NCI-H1417 (cell line): Measurements from ENCODE around the gene TMEM108.
A peak's percentile ranks its signal among the peaks of the same experiment; 100 is the strongest.
"Not testable (repeated sequence)": the region's sequence is repeated elsewhere in the genome, so short reads cannot be mapped to it uniquely, and the experiment has no call there.

ENCODE experiments used
- DNase-seq, 3 experiments: peaks; one replicate each; lab custom pipeline; 2025; lab: John Stamatoyannopoulos, UW

TMEM108 gene

GRCh38 chr3:133038089-133038730 is at the start of gene TMEM108:
TMEM108 (plus strand) TSS chr3:133038391.
- DNase-seq, result peak; percentile 97

GRCh38 chr3:132995971-132996370 is 42.2 kb upstream of the TMEM108 start:
- DNase-seq, result no peak

DNA sequence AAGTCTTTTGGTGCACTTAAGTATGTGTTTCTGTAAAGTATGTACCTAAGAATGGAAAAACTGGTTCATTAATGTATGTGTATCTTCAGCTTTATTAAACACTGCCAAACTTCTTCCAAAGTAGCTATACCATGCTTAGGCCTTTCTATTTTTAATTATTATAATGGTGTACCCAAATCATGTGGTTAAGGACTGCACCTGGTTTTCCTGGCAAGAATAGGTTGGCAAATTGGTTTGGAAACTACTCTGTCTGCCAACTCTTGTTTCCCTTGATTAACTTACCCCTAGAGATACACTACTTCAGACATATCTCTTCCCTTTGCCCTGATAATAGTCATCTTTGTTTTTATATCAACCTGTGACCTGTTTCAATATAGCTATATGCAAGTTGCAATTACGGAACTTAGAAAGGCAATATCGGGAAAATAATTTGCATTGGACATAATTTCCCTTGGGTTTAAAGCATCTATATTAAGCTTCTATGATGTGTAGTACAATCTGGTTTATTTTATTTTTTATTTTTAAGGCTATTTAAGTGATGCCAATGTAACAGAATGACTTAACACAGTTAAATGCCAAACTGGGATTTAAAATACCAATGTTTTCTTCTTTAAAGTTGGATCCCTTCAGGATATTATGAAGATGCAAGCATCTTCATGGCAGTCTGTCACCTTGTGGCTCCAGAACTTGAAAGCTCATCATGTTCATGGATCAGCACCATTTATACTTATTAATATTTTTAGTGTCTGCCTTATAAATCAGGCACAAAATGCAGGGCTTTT is 40.6 kb upstream of the TMEM108 start:
- no peak for DNase-seq

DNA sequence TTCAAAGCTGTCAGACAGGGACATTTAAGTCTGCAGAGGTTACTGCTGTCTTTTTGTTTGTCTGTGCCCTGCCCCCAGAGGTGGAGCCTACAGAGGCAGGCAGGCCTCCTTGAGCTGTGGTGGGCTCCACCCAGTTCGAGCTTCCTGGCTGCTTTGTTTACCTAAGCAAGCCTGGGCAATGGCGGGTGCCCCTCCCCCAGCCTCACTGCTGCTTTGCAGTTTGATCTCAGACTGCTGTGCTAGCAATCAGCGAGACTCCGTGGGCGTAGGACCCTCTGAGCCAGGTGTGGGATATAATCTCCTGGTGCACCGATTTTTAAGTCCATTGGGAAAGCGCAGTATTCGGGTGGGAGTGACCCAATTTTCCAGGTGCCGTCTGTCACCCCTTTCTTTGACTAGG is 33.2 kb upstream of the TMEM108 start:
- not testable (repeated sequence) for DNase-seq

DNA sequence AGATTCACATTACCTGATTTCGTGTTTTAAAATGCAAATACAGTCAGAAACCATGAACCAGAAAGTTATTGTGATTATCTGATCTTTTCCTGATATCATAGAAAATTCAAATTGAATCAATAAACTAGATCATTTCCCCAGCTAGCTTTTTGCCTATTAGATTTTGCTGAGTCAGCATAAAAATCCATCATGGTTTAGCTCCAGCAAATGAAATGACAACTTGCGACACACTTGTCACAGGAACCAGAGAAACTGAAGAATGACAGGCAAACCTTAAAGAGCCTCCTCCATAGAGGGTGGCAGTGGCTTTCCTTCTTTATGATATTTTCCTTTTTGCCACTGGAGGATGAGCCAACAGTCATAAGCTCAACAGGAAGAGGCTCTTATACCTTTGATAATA is 30.6 kb upstream of the TMEM108 start:
- no peak for DNase-seq

- DNase-seq, result no peak
Measured at GRCh38 chr3:133014325-133014724, 23.9 kb upstream of the TMEM108 start.

- not testable (repeated sequence) for DNase-seq
Measured at GRCh38 chr3:133015573-133015972, 22.6 kb upstream of the TMEM108 start.

- peak in 1 of 3 experiments; percentile 15 for DNase-seq
Measured at GRCh38 chr3:133016838-133017309, 21.3 kb upstream of the TMEM108 start.

GRCh38 chr3:133018921-133019320 is 19.3 kb upstream of the TMEM108 start:
- no peak for DNase-seq

GRCh38 chr3:133021206-133021605 is 17.0 kb upstream of the TMEM108 start:
- DNase-seq, result no peak

GRCh38 chr3:133023362-133023761 is 14.8 kb upstream of the TMEM108 start:
- DNase-seq, result no peak

- DNase-seq, result no peak
Measured at GRCh38 chr3:133025546-133025945, 12.6 kb upstream of the TMEM108 start.

GRCh38 chr3:133032301-133032700 is 5.9 kb upstream of the TMEM108 start:
- no peak for DNase-seq

DNA sequence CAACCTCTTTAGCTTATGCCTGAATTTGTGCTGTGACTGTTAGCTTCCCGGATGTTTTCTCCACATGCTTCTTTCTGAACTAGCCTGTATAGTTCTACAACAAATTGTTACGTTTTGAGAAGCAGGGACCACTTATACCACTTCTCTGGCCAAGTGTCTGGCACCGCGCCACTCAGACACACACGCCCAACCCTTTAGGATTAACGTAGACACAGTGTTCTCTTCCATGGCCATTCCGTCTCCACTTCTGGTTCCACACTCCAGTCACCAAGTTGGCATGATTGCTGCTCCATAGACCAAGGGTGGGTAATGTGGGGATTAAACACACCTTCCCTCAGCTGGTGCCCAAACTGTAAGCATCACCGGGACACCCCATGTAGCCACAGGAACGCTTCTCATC is 755 bp upstream of the TMEM108 start:
- peak in 2 of 3 experiments; percentile 80 to 90 for DNase-seq

GRCh38 chr3:133038731-133039375 is 662 bp downstream of the TMEM108 start:
- peak; percentile 27 to 81 (median 78) for DNase-seq

GRCh38 chr3:133040696-133041523 is 2.7 kb downstream of the TMEM108 start:
- DNase-seq, result peak; percentile 78 to 94 (median 92)

DNA sequence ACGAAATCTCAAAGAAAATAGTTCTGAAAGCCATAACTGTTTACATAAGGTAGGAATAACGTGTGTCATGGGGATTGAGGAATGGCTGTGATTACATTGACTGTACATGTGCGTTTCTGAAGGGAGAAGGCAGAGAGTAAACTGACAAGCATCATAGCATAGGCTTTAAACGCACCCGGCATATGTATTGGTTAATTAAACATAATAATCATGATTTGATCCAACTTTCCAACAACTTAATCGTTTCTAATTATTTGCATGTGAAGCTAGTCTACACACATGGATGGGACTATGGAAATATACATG is 3.3 kb downstream of the TMEM108 start:
- DNase-seq, result no peak

DNA sequence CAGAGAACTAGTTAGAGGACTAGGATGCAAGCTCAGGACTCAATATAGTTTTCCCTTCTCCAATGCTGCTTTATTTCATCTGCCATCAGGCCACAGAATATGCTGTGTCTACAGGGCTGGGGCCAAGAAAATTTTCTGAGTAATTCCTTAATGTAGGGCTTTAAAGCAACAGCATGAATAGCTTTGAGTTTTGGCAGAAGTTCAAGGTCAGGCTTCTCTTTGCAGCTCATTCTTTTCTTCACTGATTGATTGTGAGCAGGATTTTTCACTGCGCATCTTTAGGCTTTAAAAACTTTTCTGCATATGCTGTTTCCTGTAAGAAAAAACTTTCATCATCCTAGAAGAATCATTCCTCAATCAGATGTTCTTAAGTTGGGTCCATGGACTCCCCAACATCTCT is 4.6 kb downstream of the TMEM108 start:
- DNase-seq, result no peak

- no peak for DNase-seq
Measured at GRCh38 chr3:133047980-133048379, 9.8 kb downstream of the TMEM108 start.

DNA sequence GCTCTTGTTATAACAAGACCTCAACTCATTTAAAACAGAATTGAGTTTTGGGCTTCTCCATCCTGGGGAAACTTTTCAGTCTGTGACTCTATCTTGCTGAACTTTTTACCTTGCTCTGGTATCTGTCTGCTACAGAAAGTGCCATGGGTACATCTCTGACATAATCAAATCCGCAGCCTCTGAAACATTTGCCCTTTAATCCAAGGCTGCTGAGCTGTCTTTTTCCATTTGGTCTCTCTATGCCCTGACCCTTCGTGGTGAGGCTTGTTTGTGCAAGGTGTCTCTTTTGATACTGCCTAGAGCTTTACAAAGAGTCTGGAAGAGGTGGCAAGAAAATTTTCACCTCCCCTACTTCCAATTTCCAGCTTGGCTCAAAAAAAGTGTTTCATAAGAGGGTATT is 11.3 kb downstream of the TMEM108 start:
- DNase-seq, result no peak

GRCh38 chr3:133050891-133051290 is 12.7 kb downstream of the TMEM108 start:
- DNase-seq, result no peak

GRCh38 chr3:133053532-133053931 is 15.3 kb downstream of the TMEM108 start:
- no peak for DNase-seq
